Peyer's patch (tissue), 4 donors: Measurements from ENCODE around the gene STAT6. TPM values are rescaled to one million over a fixed set of nuclear protein-coding genes. Genes with fewer than 3 reads are reported as not detected.
A peak's percentile ranks its signal among the peaks of the same experiment; 100 is the strongest.

Experiments used
- DNase-seq, 3 donors: peaks; one replicate each; pipeline ENCODE4 v3.0.0-alpha.2; 2017 to 2019
- H3K27ac ChIP-seq, 4 donors: fragments of 200-600 bp; sonication (generic); one replicate each; pipeline ENCODE4 v1.5.1; 2016 to 2019
- H3K27me3 ChIP-seq, 2 donors: fragments of 200-600 bp; sonication (generic); one replicate each; pipeline ENCODE4 v1.5.1; 2019
- H3K36me3 ChIP-seq, 3 donors: fragments of 200-600 bp; sonication (generic); one replicate each; pipeline ENCODE4 v1.5.1; 2016 to 2019
- H3K4me1 ChIP-seq, 4 donors: fragments of 200-600 bp; sonication (generic); one replicate each; pipeline ENCODE4 v1.5.1; 2016 to 2019
- H3K4me3 ChIP-seq, 4 donors: fragments of 200-600 bp; sonication (generic); 1 replicate in 3 of 4; 2 replicates in 1 of 4; pipeline ENCODE4 v1.5.1; 2016 to 2019; ENCODE audit warnings: mild to moderate bottlenecking in 1 of 4
- H3K9me3 ChIP-seq, 4 donors: fragments of 200-600 bp; sonication (generic); one replicate each; pipeline ENCODE4 v1.5.1; 2016 to 2019; ENCODE audit warnings: mild to moderate bottlenecking in 1 of 4
- CTCF ChIP-seq, 6 experiments: fragments of 450-650 bp in 4 of 6; fragments of 200-600 bp in 2 of 6; sonication (generic) in 1 of 6; IDR thresholded peaks; one replicate each; pipeline ENCODE4 v1.5.1; 2017 to 2019; ENCODE audit warnings: antibody characterized with exemption in 6 of 6, mild to moderate bottlenecking in 3 of 6, moderate library complexity in 1 of 6
- POLR2A ChIP-seq, 2 donors: fragments of 450-650 bp; IDR thresholded peaks; one replicate each; pipeline ENCODE4 v1.5.1; 2017; ENCODE audit warnings: antibody characterized with exemption in 2 of 2, mild to moderate bottlenecking in 2 of 2, moderate library complexity in 2 of 2
- total RNA-seq, 4 donors: library from RNA; depleted of rRNA; stranded (reverse); fragments of >200 nt; gene quantifications; one replicate each; pipeline ENCODE4 v1.1.0, GENCODE V29; 2016

The STAT6 gene
- total RNA-seq, 4 donors from 2014 or later = 278 to 416 (median 382) TPM

- no peak for DNase-seq
- peak overlapping the region; percentile 51 to 96 (median 71) for H3K27ac ChIP-seq
- H3K9me3 ChIP-seq = no peaks in the 10 kb centered on the region
- H3K4me3 ChIP-seq = peak overlapping the region in 2 of 4 donors; percentile 10 to 15
- no peaks in the 10 kb centered on the region for H3K27me3 ChIP-seq
- no peak for TF ChIP-seq POLR2A (IDR thresholded peaks at IDR 0.05)
- no peak for TF ChIP-seq CTCF (IDR thresholded peaks at IDR 0.05)
- H3K36me3 ChIP-seq = peaks cover 0 to 19% (median 0%) of the 10 kb centered on the region in 3 donors
- peaks cover 0 to 89% (median 11%) of the 10 kb centered on the region in 4 donors for H3K4me1 ChIP-seq
These were observed 24.6 kb upstream of the STAT6 start for GRCh38 chr12:57135527-57136326.

GRCh38 chr12:57134949-57135348 lies 23.8 kb upstream of the STAT6 start:
- no peak for DNase-seq
- no peaks in the 10 kb centered on the region for H3K9me3 ChIP-seq
- H3K4me3 ChIP-seq = peak overlapping the region in 1 of 4 donors; percentile 10
- H3K27me3 ChIP-seq = no peaks in the 10 kb centered on the region
- no peak for TF ChIP-seq CTCF (IDR thresholded peaks at IDR 0.05)
- peaks cover 0 to 95% (median 11%) of the 10 kb centered on the region in 4 donors for H3K4me1 ChIP-seq
- peak overlapping the region; percentile 51 to 96 (median 71) for H3K27ac ChIP-seq
- peaks cover 0 to 11% (median 0%) of the 10 kb centered on the region in 3 donors for H3K36me3 ChIP-seq

GRCh38 chr12:57133916-57134315 lies 22.8 kb upstream of the STAT6 start:
- DNase-seq = no peak
- no peak for TF ChIP-seq POLR2A (IDR thresholded peaks at IDR 0.05)
- no peak for TF ChIP-seq CTCF (IDR thresholded peaks at IDR 0.05)
- Histone ChIP-seq H3K4me3 (no peak overlapping the region), H3K9me3 (no peaks in the 10 kb centered on the region), H3K4me1 (peaks cover 2 to 92% (median 11%) of the 10 kb centered on the region in 4 donors), H3K27me3 (no peaks in the 10 kb centered on the region), H3K27ac (peak overlapping the region in 3 of 4 donors; percentile 54 to 96 (median 62)), H3K36me3 (peaks cover 0 to under 1% (median 0%) of the 10 kb centered on the region in 3 donors)

GRCh38 chr12:57133013-57133569 lies 21.9 kb upstream of the STAT6 start:
- TF ChIP-seq CTCF (IDR thresholded peaks at IDR 0.05) (no peak), POLR2A (IDR thresholded peaks at IDR 0.05) (no peak)
- no peak overlapping the region for H3K4me3 ChIP-seq
- peaks cover 6 to 84% (median 8%) of the 10 kb centered on the region in 4 donors for H3K4me1 ChIP-seq

GRCh38 chr12:57131896-57132744 lies 21.0 kb upstream of the STAT6 start:
- Histone ChIP-seq H3K4me1 (peaks cover 0 to 77% (median 8%) of the 10 kb centered on the region in 4 donors), H3K27ac (peak overlapping the region; percentile 12 to 96 (median 52)), H3K36me3 (no peaks in the 10 kb centered on the region), H3K27me3 (no peaks in the 10 kb centered on the region), H3K9me3 (no peaks in the 10 kb centered on the region), H3K4me3 (peak overlapping the region in 1 of 4 donors; percentile 7)
- no peak for DNase-seq
- TF ChIP-seq CTCF (IDR thresholded peaks at IDR 0.05) = no peak
- no peak for TF ChIP-seq POLR2A (IDR thresholded peaks at IDR 0.05)

More at GRCh38 chr12:57133013-57133569, 21.9 kb upstream of the STAT6 start:
- DNase-seq = no peak
- no peaks in the 10 kb centered on the region for H3K36me3 ChIP-seq
- peak overlapping the region; percentile 12 to 96 (median 52) for H3K27ac ChIP-seq
- H3K9me3 ChIP-seq = no peaks in the 10 kb centered on the region
- H3K27me3 ChIP-seq = no peaks in the 10 kb centered on the region
